Measurements from ENCODE around the gene CDKAL1. TPM values are rescaled to one million over a fixed set of nuclear protein-coding genes. Genes with fewer than 3 reads are reported as not detected.

The CDKAL1 gene
- total and polyA plus RNA-seq, 10 of the 15 experiments (the other 5 are each of a cell fraction or from before 2014, with no cell fraction given), result 10.7 to 26.9 (median 17.3) TPM

DNA sequence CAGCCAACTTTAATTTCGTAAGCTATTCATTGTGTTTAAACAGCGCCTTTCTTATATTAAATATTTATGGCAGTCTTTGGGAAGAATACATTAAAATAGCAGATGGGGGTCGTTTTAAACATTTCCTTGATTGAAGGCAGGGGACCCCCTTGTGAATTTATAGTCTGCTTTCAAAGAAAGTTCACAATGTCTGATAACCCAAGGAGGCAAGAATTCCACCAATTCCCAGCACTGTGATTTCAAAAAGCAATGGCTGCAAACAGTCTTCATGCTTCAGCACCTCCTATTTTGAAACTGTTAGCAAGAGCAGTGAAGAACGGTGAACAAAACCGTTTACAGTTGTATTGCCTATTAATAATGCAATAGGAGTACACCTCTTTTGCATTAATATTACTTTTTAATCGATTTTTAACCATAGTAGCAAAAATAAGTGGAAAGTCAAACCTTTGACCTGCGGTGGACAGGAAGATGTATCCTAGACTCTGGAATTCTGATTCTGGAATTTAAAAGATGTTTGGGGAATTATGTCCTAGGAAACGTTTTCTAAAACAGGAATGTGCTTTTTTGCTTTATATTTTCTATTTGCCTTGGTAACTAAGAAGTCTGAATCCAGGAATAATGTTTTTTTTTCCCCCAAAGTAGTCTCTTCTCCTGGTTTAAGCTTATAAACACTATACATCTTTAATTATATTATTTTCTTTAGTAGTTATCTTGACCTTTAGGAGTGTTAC, 393.0 kb downstream of the CDKAL1 start (continued):
- TF ChIP-seq CREB1 (IDR thresholded peaks at IDR 0.05; ENCODE audit: low read depth) (no peak), BMI1 (IDR thresholded peaks at IDR 0.05; ENCODE audit: borderline replicate concordance) (no peak), ZNF207 (IDR thresholded peaks at IDR 0.05; ENCODE audit: borderline replicate concordance) (no peak), BHLHE40 (IDR thresholded peaks at IDR 0.05; ENCODE audit: borderline replicate concordance in 1 of 2, low read depth in 2 of 2, low read length in 1 of 2) (no peak), FOS (IDR thresholded peaks at IDR 0.05; ENCODE audit: borderline replicate concordance, extremely low read depth, insufficient read length) (no peak), BACH1 (IDR thresholded peaks at IDR 0.05; ENCODE audit: borderline replicate concordance) (no peak)
- TF ChIP-seq, protein P1, sequence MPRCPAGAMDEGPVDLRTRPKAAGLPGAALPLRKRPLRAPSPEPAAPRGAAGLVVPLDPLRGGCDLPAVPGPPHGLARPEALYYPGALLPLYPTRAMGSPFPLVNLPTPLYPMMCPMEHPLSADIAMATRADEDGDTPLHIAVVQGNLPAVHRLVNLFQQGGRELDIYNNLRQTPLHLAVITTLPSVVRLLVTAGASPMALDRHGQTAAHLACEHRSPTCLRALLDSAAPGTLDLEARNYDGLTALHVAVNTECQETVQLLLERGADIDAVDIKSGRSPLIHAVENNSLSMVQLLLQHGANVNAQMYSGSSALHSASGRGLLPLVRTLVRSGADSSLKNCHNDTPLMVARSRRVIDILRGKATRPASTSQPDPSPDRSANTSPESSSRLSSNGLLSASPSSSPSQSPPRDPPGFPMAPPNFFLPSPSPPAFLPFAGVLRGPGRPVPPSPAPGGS (IDR thresholded peaks at IDR 0.05; ENCODE audit: borderline replicate concordance, insufficient read depth, low read depth, low read length, poor library complexity, severe bottlenecking), result no peak

DNA sequence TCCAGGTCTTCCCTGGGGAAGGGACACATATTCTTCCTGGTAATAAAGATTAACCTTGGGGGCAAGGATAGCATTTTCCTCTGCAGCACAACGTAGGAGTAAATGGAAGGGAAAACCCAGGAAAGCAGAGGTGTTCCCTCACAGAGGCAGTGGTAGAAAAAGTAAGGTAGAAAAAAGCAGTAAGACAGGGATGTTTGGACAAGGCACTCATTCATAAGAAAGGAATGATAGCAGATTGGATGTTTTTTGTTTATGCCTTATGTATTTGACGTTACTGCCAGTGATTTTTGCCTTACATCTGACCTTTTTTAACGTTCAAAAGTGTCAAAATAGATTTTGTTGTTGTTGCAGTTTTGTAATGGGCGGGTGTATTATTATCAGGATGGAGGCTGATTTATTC, 395.0 kb downstream of the CDKAL1 start:
- Histone ChIP-seq H3K9ac (ENCODE audit: control insufficient read depth, insufficient read depth, low read length) (no peak overlapping the region), H3K79me2 (ENCODE audit: control insufficient read depth, insufficient read depth, low read length) (no peaks in the 10 kb centered on the region), H3K4me3 (no peak overlapping the region), H2AFZ (ENCODE audit: control insufficient read depth, low read depth, low read length) (no peak overlapping the region), H3K27me3 (replicated peaks in 1 of 2; ENCODE audit: control insufficient read depth in 2 of 2, insufficient read depth in 2 of 2, low read length in 1 of 2) (no peaks in the 10 kb centered on the region), H3K36me3 (ENCODE audit: control insufficient read depth in 2 of 2, insufficient read depth in 2 of 2, low read length in 1 of 2) (no peaks in the 10 kb centered on the region), H4K20me1 (ENCODE audit: control insufficient read depth, insufficient read depth) (no peaks in the 10 kb centered on the region), H3K27ac (ENCODE audit: control insufficient read depth, insufficient read depth) (no peak overlapping the region), H3K4me1 (ENCODE audit: control insufficient read depth, insufficient read depth, low read length) (no peaks in the 10 kb centered on the region), H3K9me3 (replicated peaks; ENCODE audit: control insufficient read depth, insufficient read depth, low read length) (no peaks in the 10 kb centered on the region), H3K4me2 (ENCODE audit: control insufficient read depth, insufficient read depth) (no peak overlapping the region)
- SMC1A ChIA-PET (ENCODE audit: uncharacterized antibody, unreplicated experiment), result interaction anchor here (0.7 to 1.6 kb wide), 4 partner anchors 13 to 56 kb away, joined by 3 read pairs; no protein-coding TSS in a partner anchor
- POLR2A ChIA-PET, result interaction anchor here (0.6 kb wide), 1 partner anchor 13 kb away, joined by 3 read pairs; no protein-coding TSS in a partner anchor
- no peak for FAIRE-seq
- RAD21 ChIA-PET (ENCODE audit: unreplicated experiment), result no interaction called here
- 72% methylated on average over 4 of the region's 4 CpGs for WGBS (ENCODE audit: insufficient coverage, insufficient replicate concordance, low lambda C conversion rate, missing lambda C conversion rate)
- intact Hi-C loops (cut with micrococcal nuclease; ENCODE audit: unreplicated experiment), result no loop called here
- CTCF ChIA-PET, result interaction anchor here (0.6 to 0.7 kb wide), 2 partner anchors 9 to 12 kb away, joined by 3 read pairs; no protein-coding TSS in a partner anchor
- in situ Hi-C loops (cut with MboI), result no loop called here
- no peak for ATAC-seq
- no peak for DNase-seq (ENCODE audit: low read depth, low spot score)
- no peak for TF ChIP-seq TBL1XR1 (IDR thresholded peaks at IDR 0.05; ENCODE audit: low read depth, low read length)
- no peak for TF ChIP-seq RAD51 (IDR thresholded peaks at IDR 0.05)
- no peak for TF ChIP-seq YY1 (IDR thresholded peaks at IDR 0.05; ENCODE audit: low read depth, low read length)
- BruUV-seq (replicated peaks), result no TSS peak
